Loucy (cell line): ENCODE results near the gene FAM83C.

ENCODE experiments used
- H2AFZ ChIP-seq: fragments of 200-600 bp; sonication (generic); 2 replicates; pipeline ENCODE4 v1.6.0; 2016; ENCODE audit warnings: antibody characterized with exemption, mild to moderate bottlenecking, low read length, moderate library complexity
- H3F3A ChIP-seq: fragments of 200-600 bp; 2 replicates; pipeline ENCODE4 v1.6.0; 2016; ENCODE audit warnings: antibody characterized with exemption, low read depth, mild to moderate bottlenecking
- H3K27me3 ChIP-seq: fragments of 200-600 bp; sonication (generic); 2 replicates; pipeline ENCODE4 v1.6.1; 2014; ENCODE audit warnings: low read length, mild to moderate bottlenecking; ENCODE audit not compliant: insufficient read depth, poor library complexity, severe bottlenecking
- H3K36me3 ChIP-seq: fragments of 200-600 bp; sonication (generic); 2 replicates; pipeline ENCODE4 v1.6.1; 2016; ENCODE audit warnings: low read length; ENCODE audit not compliant: insufficient read depth
- H3K4me1 ChIP-seq: fragments of 200-600 bp; sonication (generic); 2 replicates; pipeline ENCODE4 v1.5.1; 2014; ENCODE audit warnings: low read length, mild to moderate bottlenecking; ENCODE audit not compliant: insufficient read depth, poor library complexity, severe bottlenecking
- H3K4me2 ChIP-seq: fragments of 200-600 bp; sonication (generic); 2 replicates; pipeline ENCODE4 v1.6.0; 2014; ENCODE audit warnings: antibody characterized with exemption, low read length, low read depth, mild to moderate bottlenecking; ENCODE audit not compliant: poor library complexity, severe bottlenecking
- H3K4me3 ChIP-seq: fragments of 200-600 bp; sonication (generic); 2 replicates; pipeline ENCODE4 v1.5.1; 2014; ENCODE audit warnings: low read length, mild to moderate bottlenecking, mixed read lengths; ENCODE audit not compliant: poor library complexity, severe bottlenecking
- H3K79me2 ChIP-seq: fragments of 200-600 bp; sonication (generic); 2 replicates; pipeline ENCODE4 v1.6.1; 2014; ENCODE audit warnings: low read length; ENCODE audit not compliant: insufficient read depth
- H3K9ac ChIP-seq: fragments of 200-600 bp; sonication (generic); 2 replicates; pipeline ENCODE4 v1.6.0; 2014; ENCODE audit warnings: mild to moderate bottlenecking, low read depth, low read length, moderate library complexity; ENCODE audit not compliant: poor library complexity, severe bottlenecking
- H3K9me2 ChIP-seq: fragments of 200-600 bp; sonication (generic); replicated peaks from 2 replicates; pipeline ENCODE4 v1.6.1; 2016; ENCODE audit warnings: low read depth, low read length, mixed read lengths
- H3K9me3 ChIP-seq: fragments of 200-600 bp; sonication (generic); 2 replicates; pipeline ENCODE4 v1.6.1; 2014; ENCODE audit warnings: mild to moderate bottlenecking, antibody characterized with exemption, low read length, low read depth; ENCODE audit not compliant: insufficient read depth
- H4K20me1 ChIP-seq: fragments of 200-600 bp; sonication (generic); 2 replicates; pipeline ENCODE4 v1.6.0; 2014; ENCODE audit warnings: antibody characterized with exemption, low read length, mild to moderate bottlenecking; ENCODE audit not compliant: insufficient read depth, poor library complexity, severe bottlenecking
- EZH2phosphoT487 ChIP-seq: fragments of 200-600 bp; IDR thresholded peaks from 2 replicates; pipeline ENCODE4 v1.6.1; 2018; ENCODE audit warnings: antibody characterized with exemption, mild to moderate bottlenecking, moderate library complexity, borderline replicate concordance
- TF ChIP-seq, protein P1 (sequence below): fragments of 200-600 bp; sonication (generic); conservative IDR thresholded peaks from 2 replicates; pipeline ENCODE4 v1.5.1; 2014; ENCODE audit warnings: mild to moderate bottlenecking, antibody characterized with exemption, low read length

The FAM83C gene

DNA sequence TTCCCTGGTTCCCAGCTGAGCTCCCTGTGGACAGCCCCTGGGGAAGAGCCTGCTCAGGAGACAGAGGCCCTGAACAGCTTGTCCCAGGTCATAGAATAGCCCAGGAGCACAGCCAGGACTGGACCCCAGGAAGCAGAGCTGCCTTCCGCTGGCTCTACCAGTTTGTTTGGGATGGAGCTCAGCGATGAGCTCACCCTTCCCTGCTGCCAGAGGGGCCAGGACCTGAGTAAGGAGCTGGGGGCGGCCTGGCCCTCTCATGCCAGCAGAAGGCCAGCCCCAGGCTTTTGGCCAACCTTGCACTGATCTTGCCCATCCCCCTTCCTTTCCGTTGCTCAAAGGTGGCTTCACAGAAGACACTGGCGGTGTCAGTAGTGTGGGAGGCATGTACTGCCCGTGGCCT lies 31.8 kb downstream of the FAM83C start:
- Histone ChIP-seq H3F3A (no peaks in the 10 kb centered on the region), H3K27me3 (no peaks in the 10 kb centered on the region), H3K4me2 (no peak overlapping the region), H3K4me1 (no peaks in the 10 kb centered on the region), H2AFZ (no peak overlapping the region), H3K36me3 (no peaks in the 10 kb centered on the region), H3K4me3 (no peak overlapping the region), H3K9me2 (no peaks in the 10 kb centered on the region), H3K9ac (no peak overlapping the region), H3K79me2 (no peaks in the 10 kb centered on the region), H4K20me1 (no peaks in the 10 kb centered on the region), H3K9me3 (no peaks in the 10 kb centered on the region)
- no peak for TF ChIP-seq EZH2phosphoT487
- TF ChIP-seq, protein P1, sequence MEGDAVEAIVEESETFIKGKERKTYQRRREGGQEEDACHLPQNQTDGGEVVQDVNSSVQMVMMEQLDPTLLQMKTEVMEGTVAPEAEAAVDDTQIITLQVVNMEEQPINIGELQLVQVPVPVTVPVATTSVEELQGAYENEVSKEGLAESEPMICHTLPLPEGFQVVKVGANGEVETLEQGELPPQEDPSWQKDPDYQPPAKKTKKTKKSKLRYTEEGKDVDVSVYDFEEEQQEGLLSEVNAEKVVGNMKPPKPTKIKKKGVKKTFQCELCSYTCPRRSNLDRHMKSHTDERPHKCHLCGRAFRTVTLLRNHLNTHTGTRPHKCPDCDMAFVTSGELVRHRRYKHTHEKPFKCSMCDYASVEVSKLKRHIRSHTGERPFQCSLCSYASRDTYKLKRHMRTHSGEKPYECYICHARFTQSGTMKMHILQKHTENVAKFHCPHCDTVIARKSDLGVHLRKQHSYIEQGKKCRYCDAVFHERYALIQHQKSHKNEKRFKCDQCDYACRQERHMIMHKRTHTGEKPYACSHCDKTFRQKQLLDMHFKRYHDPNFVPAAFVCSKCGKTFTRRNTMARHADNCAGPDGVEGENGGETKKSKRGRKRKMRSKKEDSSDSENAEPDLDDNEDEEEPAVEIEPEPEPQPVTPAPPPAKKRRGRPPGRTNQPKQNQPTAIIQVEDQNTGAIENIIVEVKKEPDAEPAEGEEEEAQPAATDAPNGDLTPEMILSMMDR: no peak

DNA sequence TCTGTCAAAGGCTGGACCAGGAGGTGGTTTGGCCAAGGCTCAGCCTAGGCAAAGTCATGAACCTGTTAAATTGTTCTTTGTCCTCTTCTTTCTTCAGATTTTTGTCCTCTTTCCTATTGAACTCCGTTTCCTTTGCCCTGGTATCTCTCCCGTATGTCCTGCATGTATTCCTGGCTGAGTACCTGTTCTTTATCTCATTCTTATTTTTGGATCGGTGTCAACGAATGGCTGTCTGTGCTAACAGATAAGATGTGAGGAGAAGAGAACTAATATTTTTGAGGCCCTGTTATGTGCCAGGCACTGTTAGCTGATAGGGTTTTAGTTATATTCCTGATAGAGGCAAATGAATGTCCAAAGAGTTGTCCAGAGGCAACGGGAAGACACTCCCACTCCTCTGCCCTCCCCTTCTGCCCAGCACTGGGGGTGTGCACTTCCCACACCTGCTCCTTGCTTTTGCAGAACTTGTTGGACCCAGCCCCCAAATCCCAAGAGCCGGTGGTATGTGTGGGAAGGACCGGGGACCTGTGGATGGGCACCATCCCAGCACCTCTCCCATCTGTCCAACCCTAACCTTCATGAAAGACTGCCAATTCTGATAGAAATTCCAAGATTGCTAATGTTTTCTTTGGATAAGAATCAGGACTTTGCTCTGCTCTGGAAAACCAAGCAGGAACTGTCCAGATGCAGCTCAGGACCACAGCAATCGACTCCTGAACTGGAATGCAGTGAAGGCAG lies 34.9 kb downstream of the FAM83C start:
- Histone ChIP-seq H3K9me2 (no peaks in the 10 kb centered on the region), H3K27me3 (no peaks in the 10 kb centered on the region), H4K20me1 (no peaks in the 10 kb centered on the region), H3K9me3 (no peaks in the 10 kb centered on the region), H3K4me1 (peaks cover 4% of the 10 kb centered on the region), H3F3A (peaks cover 3% of the 10 kb centered on the region), H3K4me3 (no peak overlapping the region), H3K79me2 (no peaks in the 10 kb centered on the region), H3K36me3 (no peaks in the 10 kb centered on the region), H2AFZ (no peak overlapping the region), H3K4me2 (no peak overlapping the region), H3K9ac (no peak overlapping the region)
- TF ChIP-seq, protein P1: no peak
- TF ChIP-seq EZH2phosphoT487: no peak

DNA sequence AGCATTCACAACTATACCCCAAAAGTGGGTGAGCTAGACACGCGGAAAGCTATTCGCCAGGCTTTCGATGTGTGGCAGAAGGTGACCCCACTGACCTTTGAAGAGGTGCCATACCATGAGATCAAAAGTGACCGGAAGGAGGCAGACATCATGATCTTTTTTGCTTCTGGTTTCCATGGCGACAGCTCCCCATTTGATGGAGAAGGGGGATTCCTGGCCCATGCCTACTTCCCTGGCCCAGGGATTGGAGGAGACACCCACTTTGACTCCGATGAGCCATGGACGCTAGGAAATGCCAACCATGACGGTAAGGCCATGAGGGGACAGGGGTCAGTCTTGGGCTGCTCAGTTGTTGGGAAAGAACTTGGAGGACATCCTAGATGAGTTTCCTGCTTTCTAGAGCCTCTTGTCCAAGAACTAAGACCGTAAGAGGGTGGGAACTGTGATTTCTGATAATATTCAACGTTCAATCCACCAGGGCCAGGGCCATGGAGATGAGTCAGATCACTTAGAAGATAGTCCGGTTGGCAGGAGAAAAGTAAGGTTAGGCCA lies 37.7 kb downstream of the FAM83C start:
- Histone ChIP-seq H3K4me3 (no peak overlapping the region), H2AFZ (no peak overlapping the region), H3F3A (peaks cover 8% of the 10 kb centered on the region), H3K4me2 (no peak overlapping the region), H4K20me1 (no peaks in the 10 kb centered on the region), H3K4me1 (peaks cover 23% of the 10 kb centered on the region), H3K9ac (no peak overlapping the region), H3K36me3 (no peaks in the 10 kb centered on the region), H3K79me2 (no peaks in the 10 kb centered on the region), H3K9me3 (no peaks in the 10 kb centered on the region), H3K9me2 (no peaks in the 10 kb centered on the region), H3K27me3 (no peaks in the 10 kb centered on the region)
- TF ChIP-seq, protein P1: no peak
- TF ChIP-seq EZH2phosphoT487: no peak
